Embryonic facial prominence (tissue), 1 donor: ENCODE results near the gene UST.
A peak's percentile ranks its signal among the peaks of the same experiment; 100 is the strongest.
"Not testable (repeated sequence)": the region's sequence is repeated elsewhere in the genome, so short reads cannot be mapped to it uniquely, and the experiment has no call there.

ENCODE experiments used
- DNase-seq: peaks from one replicate; pipeline ENCODE4 v3.0.0-alpha.2; 2016; ENCODE audit errors: extremely low spot score

UST gene

GRCh38 chr6:148868314-148868713 is 121.5 kb downstream of the UST start:
- no peak for DNase-seq

DNA sequence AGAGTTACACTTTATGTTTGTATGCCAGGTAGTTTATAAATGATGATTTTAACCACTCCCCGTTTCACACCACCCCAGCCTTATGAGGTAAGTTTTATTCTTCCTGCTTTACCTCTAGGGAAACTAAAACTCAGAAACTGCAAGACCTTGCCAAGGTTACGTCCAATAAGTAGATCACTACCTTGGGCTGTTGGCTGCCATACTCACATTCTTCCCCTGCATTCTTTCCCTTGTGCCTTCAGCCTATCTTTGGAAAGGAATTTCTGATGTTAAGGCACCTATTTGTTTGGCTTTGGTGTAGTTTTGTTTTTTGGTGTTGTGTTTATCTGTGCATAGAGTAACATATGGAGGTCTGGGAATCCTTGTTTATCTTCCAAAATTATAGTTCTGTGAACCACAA is 122.1 kb downstream of the UST start:
- DNase-seq: no peak

GRCh38 chr6:148869585-148869984 is 122.8 kb downstream of the UST start:
- DNase-seq: no peak

GRCh38 chr6:148873154-148873553 is 126.3 kb downstream of the UST start:
- no peak for DNase-seq

DNA sequence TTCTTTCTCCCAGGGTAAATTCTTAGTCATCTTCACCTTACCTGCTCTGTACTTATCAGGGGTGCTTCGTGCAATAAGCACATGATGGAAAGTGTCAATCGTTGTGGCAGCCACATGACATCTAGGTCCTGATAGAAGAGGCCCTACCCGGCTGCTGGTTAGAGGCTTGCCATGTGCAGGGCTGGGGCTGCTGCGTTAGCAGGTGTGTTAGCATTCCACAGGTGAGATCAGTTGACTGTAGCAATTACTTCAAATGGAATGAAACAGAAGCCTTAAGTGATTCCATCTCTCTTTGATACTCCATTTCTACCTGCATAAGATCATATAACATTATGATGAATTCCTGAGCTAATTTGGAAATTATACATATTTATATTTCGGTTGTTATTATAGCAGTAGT is 127.0 kb downstream of the UST start:
- DNase-seq: no peak

GRCh38 chr6:148874698-148875293 is 128.0 kb downstream of the UST start:
- no peak for DNase-seq

DNA sequence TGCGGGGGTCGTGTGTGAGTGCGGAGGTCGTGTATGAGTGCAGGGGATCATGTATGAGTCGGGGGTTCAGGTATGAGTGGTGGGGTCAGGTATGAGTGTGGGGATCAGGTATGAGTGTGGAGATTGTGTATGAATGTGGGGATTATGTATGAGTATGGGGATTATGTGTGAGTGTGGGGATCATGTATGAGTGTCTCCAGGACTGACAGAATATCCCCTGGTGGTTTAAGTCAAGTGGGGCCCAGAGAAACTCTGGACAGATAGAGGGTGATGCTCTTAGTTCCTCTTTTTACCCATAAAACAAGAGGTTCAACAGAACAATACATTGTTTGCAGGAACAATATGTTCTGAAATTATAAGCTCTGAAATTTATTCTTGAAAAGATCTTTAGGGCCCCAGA is 131.9 kb downstream of the UST start:
- no peak for DNase-seq

DNA sequence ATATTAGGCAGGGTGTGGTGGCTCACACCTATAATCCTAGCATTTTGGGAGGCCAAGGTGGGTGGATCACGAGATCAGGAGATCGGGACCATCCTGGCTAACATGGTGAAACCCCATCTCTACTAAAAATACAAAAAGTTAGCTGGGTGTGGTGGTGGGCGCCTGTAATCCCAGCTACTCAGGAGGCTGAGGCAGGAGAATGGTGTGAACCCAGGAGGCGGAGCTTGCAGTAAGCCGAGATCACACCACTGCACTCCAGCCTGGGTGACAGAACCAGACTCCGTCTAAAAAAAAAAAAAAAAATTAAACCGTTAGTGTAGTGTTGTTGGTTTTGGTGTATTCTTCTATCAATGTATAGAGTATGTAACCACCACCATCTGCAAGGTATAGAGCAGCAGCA is 133.9 kb downstream of the UST start:
- DNase-seq: not testable (repeated sequence)

DNA sequence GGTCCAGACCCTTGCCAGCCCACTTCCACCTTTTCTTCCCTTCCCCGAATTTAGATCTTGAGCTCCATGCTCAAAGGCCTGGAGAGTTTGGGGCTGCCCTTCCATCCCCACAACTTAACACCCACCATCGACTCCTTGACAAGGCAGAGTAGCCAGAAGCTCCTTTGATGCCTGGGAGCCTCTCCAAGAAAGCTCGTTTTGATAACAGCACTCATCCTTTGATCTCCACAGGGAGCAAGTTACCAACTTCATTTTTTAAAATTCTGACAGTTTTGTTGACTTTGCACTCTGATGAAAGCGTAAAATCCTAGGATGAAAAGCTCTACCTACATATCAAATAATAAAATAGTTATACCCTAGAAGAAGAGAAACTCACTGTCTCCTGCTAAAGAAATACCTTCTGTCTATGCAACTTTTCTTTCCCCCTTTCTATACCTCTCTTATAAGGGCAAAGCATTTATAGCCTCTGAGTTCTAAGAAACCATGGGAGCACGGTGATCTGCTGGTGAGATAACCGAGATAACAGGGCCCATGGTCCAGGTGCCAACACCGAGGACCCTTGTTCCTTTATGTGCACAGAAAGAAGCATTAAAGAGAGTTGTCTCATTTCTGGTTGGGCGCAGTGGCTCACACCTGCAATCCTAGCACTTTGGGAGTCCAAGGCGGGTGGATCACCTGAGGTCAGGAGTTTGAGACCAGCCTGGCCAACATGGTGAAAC is 134.9 kb downstream of the UST start:
- no peak for DNase-seq

DNA sequence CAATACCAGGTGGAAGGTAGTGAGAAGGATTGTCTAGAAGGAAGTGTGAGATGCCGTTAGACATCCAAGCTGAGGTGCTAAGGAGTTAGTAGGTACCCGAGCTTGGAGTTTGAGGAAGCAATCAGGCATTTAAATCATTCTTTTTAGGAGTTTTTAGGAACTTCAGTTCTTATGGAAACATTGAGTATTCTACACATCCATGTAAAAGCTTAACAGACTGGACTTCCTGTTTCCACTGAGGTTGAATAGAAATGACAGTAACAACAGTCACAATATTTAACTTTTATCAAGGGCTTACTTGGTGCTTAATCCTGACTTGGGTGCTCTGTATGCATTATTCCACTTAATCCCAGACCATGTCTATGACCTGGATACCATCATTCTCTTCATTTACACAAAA is 136.4 kb downstream of the UST start:
- no peak for DNase-seq

- DNase-seq: no peak
These were observed 137.6 kb downstream of the UST start for GRCh38 chr6:148884461-148884860.

GRCh38 chr6:148885136-148885865 is 138.5 kb downstream of the UST start:
- DNase-seq: no peak

DNA sequence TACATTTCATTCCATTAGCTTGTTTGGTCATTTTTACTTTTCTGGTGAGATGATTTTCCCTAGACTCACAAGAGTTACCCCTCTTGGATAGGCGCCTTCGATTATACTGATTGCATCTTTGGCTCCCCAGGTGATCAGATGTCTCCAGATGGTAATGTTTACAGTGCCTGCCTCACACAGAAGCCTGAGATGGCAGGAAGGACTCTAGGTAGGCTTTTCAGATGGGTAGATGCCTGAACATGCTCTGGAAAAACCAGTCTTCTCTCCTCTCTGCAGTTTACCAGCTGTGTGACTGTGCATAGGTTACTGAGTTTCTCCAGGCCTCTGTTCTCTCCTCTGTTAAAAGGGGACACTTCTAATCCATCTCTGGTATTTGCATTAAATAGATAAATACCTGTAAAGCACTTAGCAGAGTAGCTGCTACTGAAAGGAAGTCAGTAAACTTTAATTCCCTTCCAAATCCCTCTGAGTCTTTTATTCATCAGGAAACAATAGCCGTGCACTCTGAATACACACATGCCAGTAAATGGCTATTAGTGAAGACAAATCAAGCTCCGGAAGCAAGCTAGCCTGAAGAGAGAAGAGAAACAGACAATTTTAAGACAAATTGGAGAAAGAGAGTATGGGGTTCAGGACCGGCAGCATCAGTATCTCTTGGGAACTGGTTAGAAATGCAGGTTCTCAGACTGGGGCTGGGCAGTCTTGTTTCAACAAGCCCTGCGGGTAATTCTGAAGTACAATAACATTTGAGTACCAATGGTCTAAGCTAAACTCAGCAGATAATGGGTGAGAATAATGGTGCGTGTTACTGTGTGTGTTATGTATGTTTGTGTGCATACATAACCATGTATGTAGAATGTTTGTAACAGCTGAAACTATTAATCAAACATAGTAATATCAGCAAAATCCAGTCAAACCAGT is 139.4 kb downstream of the UST start:
- no peak for DNase-seq

DNA sequence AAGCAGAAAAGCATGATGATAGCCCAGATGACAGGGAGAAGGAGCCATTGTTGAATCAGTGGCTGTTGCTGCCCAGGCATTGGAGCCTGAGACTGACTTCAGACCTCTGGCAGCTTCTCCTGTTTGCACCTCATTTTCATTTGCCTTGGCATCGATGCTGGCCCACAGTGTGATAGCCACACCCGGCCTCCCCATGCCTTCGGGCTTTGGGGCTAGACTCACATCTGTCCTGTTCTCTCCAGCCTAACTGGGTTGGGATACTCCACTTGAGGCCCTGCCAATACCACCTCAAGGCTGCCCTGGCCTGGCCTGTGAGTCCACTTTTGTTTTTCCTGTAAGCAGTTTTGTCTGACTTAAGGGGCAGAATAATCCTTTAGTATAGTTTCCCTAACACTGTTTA is 140.4 kb downstream of the UST start:
- DNase-seq: no peak

GRCh38 chr6:148888856-148889255 is 142.0 kb downstream of the UST start:
- DNase-seq: peak; percentile 24

- no peak for DNase-seq
These were observed 143.3 kb downstream of the UST start for GRCh38 chr6:148890096-148890495.

GRCh38 chr6:148890652-148891404 is 144.0 kb downstream of the UST start:
- no peak for DNase-seq

GRCh38 chr6:148891405-148891783 is 144.6 kb downstream of the UST start:
- DNase-seq: no peak

DNA sequence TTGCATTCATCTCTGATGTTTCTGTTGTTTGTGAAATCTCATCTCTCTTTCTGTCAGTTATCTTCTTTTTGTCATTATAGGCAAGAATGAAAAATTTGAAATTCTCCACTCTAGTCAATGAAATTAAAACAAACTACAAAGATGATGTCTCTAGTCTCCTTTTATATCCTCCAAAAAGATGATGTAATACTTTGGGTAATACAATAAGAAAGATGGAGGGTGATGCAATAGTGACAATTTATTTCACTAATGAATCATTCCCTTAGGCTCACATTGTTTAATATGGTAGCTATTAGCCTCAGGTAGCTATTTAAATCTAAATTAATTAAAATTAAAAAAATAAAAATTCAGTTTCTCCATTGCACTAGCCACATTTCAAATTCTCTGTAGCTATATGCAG is 145.4 kb downstream of the UST start:
- no peak for DNase-seq

DNA sequence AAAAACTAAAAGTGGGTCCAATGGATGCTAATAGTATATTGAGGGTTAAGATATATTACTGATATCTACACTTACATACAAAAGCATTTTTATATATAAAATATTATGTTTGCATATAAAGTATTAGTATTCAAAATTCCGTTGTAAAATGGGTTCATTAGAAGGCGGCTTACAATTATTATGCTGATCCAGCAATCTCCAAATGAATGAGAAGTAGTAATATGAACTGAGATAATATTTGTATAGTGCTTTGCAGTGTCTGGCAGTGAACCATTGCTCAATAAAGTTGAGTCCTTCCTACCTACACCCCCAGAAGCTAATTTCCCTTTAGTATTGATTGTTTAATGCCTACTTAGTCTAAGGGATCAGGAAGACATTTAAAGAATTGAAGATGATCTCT is 146.2 kb downstream of the UST start:
- no peak for DNase-seq

GRCh38 chr6:148893481-148893880 is 146.7 kb downstream of the UST start:
- no peak for DNase-seq
